Testis (tissue), 3 donors: ENCODE results near the gene CCDC102A. TPM values are rescaled to one million over a fixed set of nuclear protein-coding genes. Genes with fewer than 3 reads are reported as not detected.

Experiments
- DNase-seq: peaks from one replicate; pipeline ENCODE4 v3.0.0-alpha.2; 2019
- H3K27ac ChIP-seq, 2 donors: fragments of 200-600 bp; sonication (generic); one replicate each; pipeline ENCODE4 v1.5.1; 2019
- H3K27me3 ChIP-seq: fragments of 200-600 bp; sonication (generic); one replicate; pipeline ENCODE4 v1.5.1; 2019
- H3K36me3 ChIP-seq: fragments of 200-600 bp; sonication (generic); one replicate; pipeline ENCODE4 v1.5.1; 2017; ENCODE audit warnings: low read depth; ENCODE audit errors: missing control alignments
- H3K4me1 ChIP-seq: fragments of 200-600 bp; sonication (generic); one replicate; pipeline ENCODE4 v1.5.1; 2019
- H3K4me3 ChIP-seq, 2 donors: fragments of 200-600 bp; sonication (generic); one replicate each; pipeline ENCODE4 v1.5.1; 2017 to 2019
- H3K9me3 ChIP-seq: fragments of 200-600 bp; sonication (generic); one replicate; pipeline ENCODE4 v1.5.1; 2017
- POLR2A ChIP-seq: fragments of 450-650 bp; IDR thresholded peaks from one replicate; pipeline ENCODE4 v1.6.1; 2017; ENCODE audit warnings: antibody characterized with exemption, mild to moderate bottlenecking, moderate library complexity
- WGBS, 2 donors: methylation state at CpG; one replicate each; pipeline ENCODE4 v1.1.5; 2018; 5-methylcytosine and 5-hydroxymethylcytosine counted together
- intact Hi-C: fragments of 100-400 bp; cut with DNase I; formaldehyde crosslinking; loops from one replicate; pipeline ENCODE4 v1.15.1; 2023; ENCODE audit warnings: low total_unique reads
- polyA plus RNA-seq: library from polyadenylated mRNA; stranded (reverse); fragments of 350-450 nt; fragmentation: Illumina TruSeq; extraction: RNeasy Lipid Tissue Mini Kit (QIAGEN cat#74804); gene quantifications from one replicate; pipeline ENCODE4 v1.2.3, GENCODE V29; 2014; ENCODE audit warnings: low read depth, low replicate concordance; ENCODE audit not compliant: insufficient read depth
- total RNA-seq, 2 donors: library from RNA; depleted of rRNA; stranded (reverse); fragments of >200 nt; gene quantifications; one replicate each; pipeline ENCODE4 v1.2.3, GENCODE V29; 2016
- TF ChIP-seq, protein P1 (sequence below), 3 experiments: fragments of 450-650 bp in 2 of 3; fragments of 200-600 bp in 1 of 3; sonication (generic) in 1 of 3; IDR thresholded peaks; one replicate each; pipeline ENCODE4 v1.5.1; 2016 to 2019; ENCODE audit warnings: antibody characterized with exemption in 3 of 3, mild to moderate bottlenecking in 2 of 3, moderate library complexity in 1 of 3

CCDC102A gene
- total and polyA plus RNA-seq, 3 donors from 2014 or later: 7.7 to 16.7 (median 13.1) TPM

DNA sequence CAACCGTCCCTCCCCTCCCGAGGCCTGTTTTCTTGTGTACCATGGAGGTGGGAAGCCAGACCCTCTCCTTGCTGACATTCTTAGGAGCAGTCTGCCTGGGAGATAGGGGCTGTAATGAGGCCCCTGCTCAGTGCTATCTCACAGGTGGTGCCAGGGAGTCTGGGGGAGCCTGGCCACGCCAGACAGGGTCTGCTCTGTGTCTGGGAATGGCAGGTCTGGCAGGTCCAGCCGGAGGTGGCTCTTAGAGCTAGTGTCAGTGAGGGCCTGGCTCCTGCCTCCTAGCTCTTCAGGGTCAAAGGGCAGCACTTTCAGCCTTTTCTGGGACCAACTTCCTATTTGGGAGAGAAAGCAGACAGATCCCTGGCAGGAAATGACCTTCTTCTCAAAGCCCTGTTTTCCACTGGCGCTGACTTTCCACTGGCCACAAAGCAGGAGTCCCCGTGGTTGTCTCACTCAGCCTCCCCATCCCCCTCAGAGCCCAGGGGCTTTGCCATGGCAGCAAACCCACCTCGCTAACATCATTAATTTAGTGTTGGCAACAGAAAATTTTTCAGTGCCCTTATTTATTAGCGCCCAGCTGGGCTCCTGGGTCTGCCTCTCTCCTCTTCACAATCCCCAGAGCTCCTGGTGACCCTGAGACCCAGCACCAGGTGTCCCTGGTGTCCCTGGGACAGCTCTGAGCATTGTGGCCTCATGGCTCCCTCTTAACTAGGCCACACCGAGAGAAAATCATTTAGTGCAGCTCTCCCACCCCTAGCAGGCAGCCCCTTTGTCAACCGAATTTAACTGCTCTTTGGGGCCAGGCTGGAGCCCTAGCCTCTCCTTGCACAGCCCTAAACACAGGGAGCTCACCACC, 26.1 kb downstream of the CCDC102A start:
- no peak for DNase-seq
- H3K4me3 ChIP-seq: no peak overlapping the region
- H3K4me1 ChIP-seq: peaks cover 5% of the 10 kb centered on the region
- no peaks in the 10 kb centered on the region for H3K27me3 ChIP-seq
- WGBS, 2 donors: 57 to 59% methylated on average over 9 to 10 of the region's 10 CpGs
- no peak for TF ChIP-seq POLR2A
- TF ChIP-seq, protein P1, sequence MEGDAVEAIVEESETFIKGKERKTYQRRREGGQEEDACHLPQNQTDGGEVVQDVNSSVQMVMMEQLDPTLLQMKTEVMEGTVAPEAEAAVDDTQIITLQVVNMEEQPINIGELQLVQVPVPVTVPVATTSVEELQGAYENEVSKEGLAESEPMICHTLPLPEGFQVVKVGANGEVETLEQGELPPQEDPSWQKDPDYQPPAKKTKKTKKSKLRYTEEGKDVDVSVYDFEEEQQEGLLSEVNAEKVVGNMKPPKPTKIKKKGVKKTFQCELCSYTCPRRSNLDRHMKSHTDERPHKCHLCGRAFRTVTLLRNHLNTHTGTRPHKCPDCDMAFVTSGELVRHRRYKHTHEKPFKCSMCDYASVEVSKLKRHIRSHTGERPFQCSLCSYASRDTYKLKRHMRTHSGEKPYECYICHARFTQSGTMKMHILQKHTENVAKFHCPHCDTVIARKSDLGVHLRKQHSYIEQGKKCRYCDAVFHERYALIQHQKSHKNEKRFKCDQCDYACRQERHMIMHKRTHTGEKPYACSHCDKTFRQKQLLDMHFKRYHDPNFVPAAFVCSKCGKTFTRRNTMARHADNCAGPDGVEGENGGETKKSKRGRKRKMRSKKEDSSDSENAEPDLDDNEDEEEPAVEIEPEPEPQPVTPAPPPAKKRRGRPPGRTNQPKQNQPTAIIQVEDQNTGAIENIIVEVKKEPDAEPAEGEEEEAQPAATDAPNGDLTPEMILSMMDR (IDR thresholded peaks at IDR 0.05): no peak
- H3K9me3 ChIP-seq: no peaks in the 10 kb centered on the region
- intact Hi-C loops: loop anchor here (10.0 kb wide), 1 partner anchor 85 kb away; no protein-coding TSS in a partner anchor
- H3K36me3 ChIP-seq: no peaks in the 10 kb centered on the region
- H3K27ac ChIP-seq: no peak overlapping the region

DNA sequence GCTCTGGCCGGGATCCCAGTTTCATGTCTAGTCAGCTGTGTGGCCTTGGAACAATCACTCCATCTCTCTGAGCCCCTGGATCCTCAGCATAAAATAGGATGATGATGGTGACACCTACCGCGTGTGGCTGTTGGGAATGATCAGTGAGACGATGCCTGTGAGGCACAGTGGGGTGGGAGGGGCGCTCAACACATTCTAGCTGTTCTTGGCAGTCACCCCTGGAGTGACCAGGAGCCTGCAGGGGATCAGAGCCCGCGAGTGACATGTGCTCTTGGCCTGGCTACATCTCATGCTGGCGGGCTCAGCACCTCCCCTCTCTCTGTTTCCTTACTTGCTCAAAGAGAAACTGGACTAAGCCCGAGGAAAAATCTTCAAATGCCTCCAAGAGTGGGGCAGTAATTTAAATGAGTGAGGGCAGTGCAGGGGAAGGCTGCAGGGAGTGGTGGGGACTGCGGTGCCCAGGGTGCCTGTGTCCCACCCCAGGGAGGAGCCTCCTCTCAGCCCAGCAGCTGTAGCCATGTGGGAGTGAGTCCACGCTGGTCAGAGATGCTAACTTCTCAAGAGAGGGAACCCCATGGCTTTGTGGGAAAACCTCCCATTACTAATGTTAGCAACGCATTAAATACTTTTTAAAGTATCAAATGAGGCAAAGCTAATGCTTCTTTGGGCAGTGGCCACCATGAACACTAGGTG, 27.0 kb downstream of the CCDC102A start:
- 64 to 66% methylated on average over 12 of the region's 12 CpGs for WGBS, 2 donors
- H3K27ac ChIP-seq: no peak overlapping the region
- no peaks in the 10 kb centered on the region for H3K9me3 ChIP-seq
- no peak overlapping the region for H3K4me3 ChIP-seq
- no peaks in the 10 kb centered on the region for H3K36me3 ChIP-seq
- TF ChIP-seq, protein P1 (IDR thresholded peaks at IDR 0.05): no peak
- TF ChIP-seq POLR2A: no peak
- DNase-seq: no peak
- H3K4me1 ChIP-seq: peaks cover 5% of the 10 kb centered on the region
- H3K27me3 ChIP-seq: no peaks in the 10 kb centered on the region
- intact Hi-C loops: no loop called here

DNA sequence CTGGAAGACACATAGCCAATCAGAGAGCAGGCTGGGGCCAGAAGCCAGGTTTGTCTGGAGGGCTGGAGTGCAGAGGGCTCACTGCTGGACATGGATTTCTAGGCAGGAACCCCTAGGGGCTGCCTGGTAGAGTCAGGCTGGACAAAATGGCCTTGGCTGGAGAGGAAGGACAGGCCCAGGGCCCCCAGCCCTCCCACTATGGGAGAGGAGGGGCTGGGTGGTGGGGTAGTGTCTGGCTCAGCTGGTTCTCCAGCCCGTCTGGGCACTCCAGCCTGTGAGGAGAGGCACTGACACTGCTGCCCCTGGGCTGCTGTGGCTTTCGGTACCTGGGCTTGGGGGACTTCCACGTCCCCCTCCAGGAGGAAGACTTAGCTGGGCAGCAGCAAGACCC, 28.3 kb downstream of the CCDC102A start:
- Histone ChIP-seq H3K27ac (no peak overlapping the region), H3K4me3 (no peak overlapping the region), H3K4me1 (peaks cover 11% of the 10 kb centered on the region), H3K27me3 (no peaks in the 10 kb centered on the region), H3K9me3 (no peaks in the 10 kb centered on the region), H3K36me3 (no peaks in the 10 kb centered on the region)
- intact Hi-C loops: no loop called here
- no peak for DNase-seq
- WGBS, 2 donors: 100% methylated on average over 3 of the region's 3 CpGs; no CpG with 5 or more reads in 1 of the 2 donors
- TF ChIP-seq, protein P1 (IDR thresholded peaks at IDR 0.05): no peak
- no peak for TF ChIP-seq POLR2A

DNA sequence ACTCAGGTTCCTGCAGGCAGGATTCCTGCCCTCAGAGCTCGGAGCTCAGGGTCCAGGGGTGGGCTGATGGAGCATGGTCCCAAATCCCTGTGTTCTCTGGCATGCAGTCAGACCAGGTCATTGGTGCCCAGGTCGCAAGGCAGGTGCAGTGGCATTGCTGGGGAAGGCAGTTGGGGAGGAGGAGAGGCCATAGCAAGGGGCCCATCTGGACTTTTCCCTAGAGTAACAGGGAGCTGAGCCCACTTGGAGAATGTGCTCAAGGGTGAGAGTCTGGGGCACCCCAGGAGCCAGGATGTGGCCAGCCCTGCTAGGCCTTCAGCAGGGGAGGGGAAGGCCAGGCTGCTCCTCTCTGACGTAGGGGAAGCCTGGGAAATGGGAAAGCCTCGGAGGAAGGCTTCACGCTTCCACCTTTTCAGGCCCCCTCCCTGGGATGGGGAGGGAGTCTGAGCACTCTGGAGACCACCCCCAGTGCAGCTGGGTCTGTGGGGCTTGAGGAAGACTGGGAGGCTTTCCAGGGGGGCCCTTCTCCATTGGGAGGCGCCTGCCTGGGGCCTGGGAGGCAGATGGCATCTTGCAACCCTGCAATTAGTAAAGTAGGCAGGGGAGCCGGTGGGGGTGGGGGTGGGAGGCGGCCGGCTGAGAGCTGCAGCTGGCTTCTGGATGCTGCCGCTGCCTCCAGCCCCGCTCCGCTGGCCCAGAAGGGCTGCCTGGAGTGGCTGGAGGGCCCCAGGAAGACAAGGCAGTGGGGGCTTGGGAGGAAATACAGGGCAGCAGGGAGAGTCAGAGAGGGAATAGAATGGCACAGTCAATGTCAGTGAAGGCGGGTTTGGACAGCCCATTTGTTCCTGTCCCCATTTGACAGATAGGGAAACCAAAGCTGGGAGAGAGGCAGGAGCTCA, 29.0 kb downstream of the CCDC102A start:
- TF ChIP-seq, protein P1 (IDR thresholded peaks at IDR 0.05): no peak
- TF ChIP-seq POLR2A: no peak
- peaks cover 13% of the 10 kb centered on the region for H3K4me1 ChIP-seq
- 81 to 85% methylated on average over 9 to 13 of the region's 13 CpGs for WGBS, 2 donors
- H3K27me3 ChIP-seq: no peaks in the 10 kb centered on the region
- no peak for DNase-seq
- intact Hi-C loops: no loop called here
- H3K27ac ChIP-seq: no peak overlapping the region
- H3K4me3 ChIP-seq: no peak overlapping the region
- no peaks in the 10 kb centered on the region for H3K36me3 ChIP-seq
- no peaks in the 10 kb centered on the region for H3K9me3 ChIP-seq
